NCI-H510A (cell line): ENCODE measurements around the gene CSPG5.

Source experiments
- DNase-seq: peaks from one replicate; lab custom pipeline; 2025; lab: John Stamatoyannopoulos, UW

CSPG5 gene

DNA sequence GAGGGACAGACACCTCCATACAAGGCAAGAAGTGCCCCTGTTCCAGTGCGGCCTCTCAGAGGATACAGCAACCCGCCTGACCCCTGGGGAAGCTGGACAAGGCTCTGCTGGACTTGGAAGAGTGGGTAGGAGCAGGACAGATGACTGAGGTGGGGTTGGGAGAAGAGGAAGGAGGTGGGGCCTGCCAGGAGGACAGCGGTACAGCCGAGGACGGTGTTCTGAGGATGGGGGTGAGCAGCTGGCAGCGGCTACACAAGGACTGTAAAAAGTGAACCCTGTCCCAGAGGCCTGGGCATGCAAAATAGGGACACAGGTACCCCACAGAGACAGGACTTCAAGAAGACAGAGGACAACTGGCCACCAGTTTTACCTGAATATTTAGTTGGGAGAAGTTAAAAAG is 41.7 kb downstream of the CSPG5 start:
- no peak for DNase-seq

DNA sequence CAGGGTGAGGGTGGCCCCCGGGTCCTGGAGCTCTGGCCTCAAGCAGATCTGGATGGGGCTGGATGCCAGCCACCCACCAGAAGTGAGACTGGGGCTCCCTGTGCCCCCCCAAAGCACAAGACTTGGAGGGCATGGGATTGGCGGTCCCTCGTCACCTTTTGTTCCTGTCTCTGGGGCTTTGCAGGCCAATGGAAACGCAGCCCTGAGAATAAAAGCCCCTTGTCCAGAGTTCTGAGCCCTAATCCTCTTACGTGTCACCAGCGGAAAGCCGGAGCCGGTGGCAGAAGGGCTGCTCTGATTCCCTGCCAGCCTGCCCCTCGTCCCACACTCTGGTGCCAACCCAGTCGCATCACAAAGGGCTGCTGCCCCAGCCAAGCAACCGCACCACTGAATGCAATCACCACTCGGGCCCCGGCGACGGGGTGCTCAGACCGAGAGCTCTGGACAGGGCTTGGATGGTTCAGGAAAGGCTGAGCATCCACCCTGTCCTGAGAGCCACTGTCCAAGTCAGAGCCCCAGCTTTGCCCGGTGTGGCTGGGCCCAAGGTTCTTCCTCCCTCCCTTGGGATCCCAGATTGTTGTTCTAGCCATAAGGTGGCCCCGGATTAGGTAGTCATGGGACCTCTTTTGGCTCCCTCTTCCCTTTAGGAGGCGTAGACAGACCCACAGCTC is 42.3 kb downstream of the CSPG5 start:
- DNase-seq: no peak

GRCh38 chr3:47533996-47534454 is 44.6 kb downstream of the CSPG5 start:
- no peak for DNase-seq

DNA sequence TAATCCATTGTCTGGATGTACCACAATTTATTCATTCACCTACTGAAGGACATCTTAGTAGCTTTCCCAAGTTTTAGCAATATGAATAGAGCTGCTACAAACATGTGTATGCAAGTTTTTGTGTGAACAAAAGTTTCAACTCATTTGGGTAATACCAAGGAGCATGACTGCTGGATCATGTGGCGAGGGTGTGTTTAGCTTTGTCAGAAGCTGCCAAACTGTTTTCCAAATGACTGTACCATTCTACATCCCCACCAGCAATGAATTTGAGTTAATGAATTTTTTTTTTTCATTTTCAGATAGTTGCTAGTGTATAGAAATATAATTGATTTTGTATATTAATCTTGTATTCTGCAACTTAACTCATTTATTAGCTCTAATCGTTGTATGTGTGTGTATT is 45.2 kb downstream of the CSPG5 start:
- no peak for DNase-seq

- DNase-seq: no peak
Observed at GRCh38 chr3:47527952-47528725, 50.5 kb downstream of the CSPG5 start.

DNA sequence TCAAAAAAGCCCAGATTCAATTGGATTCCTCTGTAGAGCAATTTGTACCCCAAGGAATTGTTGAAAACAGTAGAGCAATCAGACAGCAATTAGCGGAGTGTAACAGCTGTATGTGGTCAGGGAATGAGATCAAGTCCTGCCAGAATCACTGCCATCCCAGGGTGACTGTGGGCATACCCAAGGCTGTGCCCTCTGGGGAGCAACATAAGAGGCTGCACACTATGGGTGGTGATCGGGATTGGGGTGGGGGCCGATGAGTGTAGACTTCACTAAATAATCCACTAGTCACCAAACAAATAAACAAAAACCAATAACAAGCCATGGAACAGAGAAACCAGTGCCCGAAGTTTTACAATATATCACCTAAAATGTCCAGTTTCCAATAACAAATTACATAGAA is 53.0 kb downstream of the CSPG5 start:
- no peak for DNase-seq

GRCh38 chr3:47523310-47524073 is 55.2 kb downstream of the CSPG5 start:
- DNase-seq: no peak

DNA sequence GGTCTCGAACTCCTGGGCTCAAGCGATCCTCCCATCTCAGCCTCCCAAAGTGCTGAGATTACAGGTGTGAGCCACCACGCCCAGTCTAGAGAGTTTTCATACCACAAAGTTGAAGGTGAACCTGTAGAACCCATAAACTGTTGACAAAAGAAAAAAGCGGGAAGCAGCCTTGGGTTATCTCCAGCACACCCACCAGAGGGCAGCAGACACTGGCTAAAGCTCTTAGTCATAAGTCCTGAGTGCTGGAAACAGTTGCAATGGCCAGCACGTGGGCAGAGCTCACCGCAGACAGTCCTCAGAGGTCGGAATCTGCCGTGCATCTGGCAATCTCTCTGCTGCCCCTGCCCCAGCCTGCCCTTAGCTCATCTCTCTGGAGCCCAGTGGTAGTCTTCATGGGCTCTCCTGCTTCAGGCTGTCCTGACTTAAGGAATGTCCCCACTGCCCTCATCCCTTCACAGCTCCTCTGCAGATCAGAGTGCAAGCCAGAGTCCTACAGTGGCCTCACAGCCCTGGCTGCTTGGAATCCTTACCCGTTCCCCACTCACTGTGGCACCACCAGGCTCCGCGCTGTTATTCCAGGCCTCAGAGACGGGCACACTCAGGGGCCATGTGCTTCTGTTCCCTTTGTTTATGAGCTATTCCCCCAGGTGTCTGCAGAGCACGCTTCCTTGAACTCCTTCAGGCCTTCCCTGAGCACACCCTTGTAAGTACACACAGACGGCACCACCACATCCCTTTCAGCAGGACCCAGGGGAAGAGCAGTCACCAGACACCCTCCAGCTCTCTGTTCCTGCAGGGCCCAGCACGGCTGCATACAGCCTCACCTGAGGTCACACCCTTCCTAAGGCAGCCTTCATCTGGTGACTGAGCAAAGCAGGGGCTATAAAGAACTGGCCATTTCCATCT is 56.3 kb downstream of the CSPG5 start:
- DNase-seq: peak; percentile 34

GRCh38 chr3:47520756-47521155 is 57.9 kb downstream of the CSPG5 start:
- no peak for DNase-seq

DNA sequence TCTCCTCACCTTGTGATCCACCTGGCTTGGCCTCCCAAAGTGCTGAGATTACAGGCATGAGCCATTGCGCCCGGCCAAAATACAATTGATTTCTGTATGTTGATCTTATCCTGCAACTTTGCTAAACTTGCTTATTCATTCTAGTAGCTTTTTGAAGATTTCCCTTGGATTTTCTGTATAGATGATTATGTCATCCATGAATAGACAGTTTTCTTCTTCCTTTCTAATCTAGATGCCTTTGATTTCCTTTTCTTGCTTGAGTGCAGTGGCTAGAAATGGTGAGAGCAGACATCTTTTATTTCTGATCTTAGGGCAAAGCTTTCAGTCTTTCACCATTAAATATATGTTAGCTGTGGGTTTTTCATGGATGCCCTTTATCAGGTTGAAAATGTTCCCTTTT is 60.7 kb downstream of the CSPG5 start:
- no peak for DNase-seq

DNA sequence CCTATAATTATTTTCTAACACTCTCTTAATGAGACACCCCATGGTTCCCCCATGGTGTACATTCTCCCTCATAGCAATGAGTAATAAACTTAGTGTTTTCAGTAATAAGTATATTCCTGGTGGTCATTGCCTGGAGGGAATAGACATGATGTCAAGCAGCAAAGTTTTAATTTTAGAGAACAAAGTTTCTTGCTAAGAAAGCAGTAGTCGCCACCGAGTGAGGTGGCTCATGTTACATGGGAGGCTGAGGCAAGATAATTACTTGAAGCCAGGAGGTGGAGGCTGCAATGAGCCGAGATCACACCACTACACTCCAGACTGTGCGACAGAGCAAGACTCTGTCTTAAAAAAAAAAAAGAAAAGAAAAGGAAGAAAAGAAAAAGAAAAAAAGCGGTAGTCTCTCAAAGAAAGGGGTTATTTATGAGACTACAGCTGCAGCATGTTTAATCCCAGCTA is 62.8 kb downstream of the CSPG5 start:
- no peak for DNase-seq

- DNase-seq: no peak
Observed at GRCh38 chr3:47515100-47515499, 63.6 kb downstream of the CSPG5 start.

DNA sequence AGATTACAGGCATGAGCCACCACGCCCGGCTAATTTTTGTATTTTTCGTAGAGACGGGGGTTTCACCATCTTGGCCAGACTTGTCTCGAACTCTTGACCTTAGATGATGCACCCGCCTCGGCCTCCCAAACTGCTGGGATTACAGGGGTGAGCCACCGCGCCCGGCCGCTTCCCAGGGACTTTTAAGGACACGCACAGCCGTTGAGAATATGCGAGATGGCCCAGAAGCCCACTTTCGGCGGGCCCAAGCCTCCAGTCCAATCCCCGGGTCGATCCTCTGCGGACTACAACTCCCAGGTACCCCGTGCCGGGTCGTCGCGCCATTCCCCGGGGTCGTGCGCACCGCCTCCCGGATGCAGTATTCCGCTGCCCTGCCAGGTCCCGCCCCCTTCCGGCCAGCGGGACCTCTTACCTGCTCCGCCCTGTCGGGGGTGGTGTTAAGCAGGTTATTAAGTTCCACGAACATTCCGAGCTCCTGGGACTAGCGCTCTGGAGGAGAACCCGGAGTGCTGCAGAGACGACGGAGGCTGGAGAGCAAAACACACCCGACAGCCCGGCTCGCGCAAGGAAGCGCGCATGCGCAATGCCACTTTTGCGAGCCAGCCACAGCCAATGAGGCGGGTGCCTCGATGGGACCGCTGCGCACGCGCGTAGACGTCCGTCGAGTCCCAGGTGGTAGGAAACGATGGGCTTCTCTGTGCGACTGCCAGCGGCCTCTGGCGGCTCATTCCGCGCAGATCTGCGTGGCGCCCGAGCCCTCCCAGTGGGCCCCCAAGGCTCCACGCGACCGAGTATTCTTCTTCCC is 65.3 kb downstream of the CSPG5 start, which contains the start of gene ELP6:
TSS of gene ELP6 (minus strand) at position 588 of the 805 bp plus-strand sequence. CDS start at position 466, 122 bp downstream.
- peak; percentile 84 for DNase-seq

GRCh38 chr3:47512416-47513124 is 66.1 kb downstream of the CSPG5 start:
- no peak for DNase-seq
